Astrocyte (in vitro differentiated cells and primary cell): ENCODE data around the gene SLC39A3. TPM values are rescaled to one million over a fixed set of nuclear protein-coding genes. Genes with fewer than 3 reads are reported as not detected.

Experiments used
- DNase-seq: peaks from one replicate; pipeline ENCODE4 v3.0.0-alpha.2; 2010; ENCODE audit warnings: low read depth
- FAIRE-seq: peaks from 2 replicates; lab custom pipeline; 2011; peaks lifted over from hg19 to GRCh38; lab: Jason Lieb, UNC
- H2AFZ ChIP-seq: 2 replicates; pipeline ENCODE4 v1.6.0; 2012; ENCODE audit warnings: low read depth, low read length, inconsistent platforms
- H3K27ac ChIP-seq: 2 replicates; pipeline ENCODE4 v1.5.1; 2011; ENCODE audit warnings: low read depth, low read length, inconsistent platforms
- H3K27me3 ChIP-seq: 2 replicates; pipeline ENCODE4 v1.6.0; 2011; ENCODE audit warnings: low read length, inconsistent platforms; ENCODE audit not compliant: insufficient read depth
- H3K36me3 ChIP-seq: 2 replicates; pipeline ENCODE4 v1.5.1; 2011; ENCODE audit warnings: low read length, inconsistent platforms; ENCODE audit not compliant: insufficient read depth
- H3K4me1 ChIP-seq: 2 replicates; pipeline ENCODE4 v1.5.1; 2011; ENCODE audit warnings: low read length, inconsistent platforms; ENCODE audit not compliant: insufficient read depth
- H3K4me2 ChIP-seq: 2 replicates; pipeline ENCODE4 v1.6.0; 2012; ENCODE audit warnings: low read length, inconsistent platforms
- H3K4me3 ChIP-seq: 2 replicates; pipeline ENCODE4 v1.5.1; 2011; ENCODE audit warnings: low read depth, mild to moderate bottlenecking, low read length, inconsistent platforms; ENCODE audit not compliant: insufficient read depth
- H3K79me2 ChIP-seq: 2 replicates; pipeline ENCODE4 v1.6.0; 2012; ENCODE audit warnings: mild to moderate bottlenecking, low read length, inconsistent platforms; ENCODE audit not compliant: insufficient read depth
- H3K9ac ChIP-seq: 2 replicates; pipeline ENCODE4 v1.6.0; 2012; ENCODE audit warnings: mild to moderate bottlenecking, low read length, inconsistent platforms
- H3K9me3 ChIP-seq: 2 replicates; pipeline ENCODE4 v1.5.1; 2012; ENCODE audit warnings: low read depth, mild to moderate bottlenecking, low read length, inconsistent platforms; ENCODE audit not compliant: insufficient read depth
- H4K20me1 ChIP-seq: 2 replicates; pipeline ENCODE4 v1.6.0; 2012; ENCODE audit warnings: low read length, inconsistent platforms; ENCODE audit not compliant: insufficient read depth
- H3K27ac Mint-ChIP-seq: one replicate; pipeline ENCODE4 v1.8.0; 2021; ENCODE audit warnings: mild to moderate bottlenecking, mixed read lengths; ENCODE audit not compliant: unreplicated experiment
- H3K27me3 Mint-ChIP-seq: one replicate; pipeline ENCODE4 v1.8.0; 2021; ENCODE audit warnings: low read depth, mixed read lengths; ENCODE audit not compliant: unreplicated experiment
- H3K36me3 Mint-ChIP-seq: one replicate; pipeline ENCODE4 v1.8.0; 2021; ENCODE audit warnings: low read depth, mixed read lengths; ENCODE audit not compliant: unreplicated experiment
- H3K4me1 Mint-ChIP-seq: one replicate; pipeline ENCODE4 v1.8.0; 2021; ENCODE audit warnings: low read depth, mixed read lengths; ENCODE audit not compliant: unreplicated experiment
- H3K4me3 Mint-ChIP-seq: one replicate; pipeline ENCODE4 v1.8.0; 2021; ENCODE audit warnings: mild to moderate bottlenecking, moderate library complexity, mixed read lengths; ENCODE audit not compliant: unreplicated experiment
- H3K9me3 Mint-ChIP-seq: one replicate; pipeline ENCODE4 v1.8.0; 2021; ENCODE audit warnings: mild to moderate bottlenecking, mixed read lengths; ENCODE audit not compliant: unreplicated experiment
- CTCF ChIP-seq: IDR thresholded peaks from 2 replicates; pipeline ENCODE4 v1.5.1; 2011; ENCODE audit warnings: low read depth, mild to moderate bottlenecking, inconsistent platforms, low read length, moderate library complexity; ENCODE audit not compliant: insufficient read depth
- EZH2 ChIP-seq: IDR thresholded peaks from 2 replicates; pipeline ENCODE4 v1.6.1; 2012; ENCODE audit warnings: mild to moderate bottlenecking, low read length, inconsistent platforms; ENCODE audit not compliant: insufficient read depth
- total RNA-seq: library from RNA; stranded (reverse); gene quantifications from 2 replicates; pipeline ENCODE4 v1.2.1, GENCODE V29; 2021

The SLC39A3 gene
- total RNA-seq, 1 donor from 2014 or later: 30.0 TPM

- no peaks in the 10 kb centered on the region for H3K4me1 ChIP-seq
- Mint-ChIP-seq H3K4me1 (no peaks in the 10 kb centered on the region), H3K4me3 (no peak overlapping the region), H3K27me3 (peaks cover 33% of the 10 kb centered on the region), H3K36me3 (no peaks in the 10 kb centered on the region), H3K27ac (no peak overlapping the region), H3K9me3 (no peaks in the 10 kb centered on the region)
- H3K4me2 ChIP-seq: no peak overlapping the region
- FAIRE-seq (no peak), DNase-seq (no peak)
- no peak overlapping the region for H2AFZ ChIP-seq
- no peaks in the 10 kb centered on the region for H3K36me3 ChIP-seq
- H3K4me3 ChIP-seq: no peak overlapping the region
- no peak overlapping the region for H3K9ac ChIP-seq
- no peak for TF ChIP-seq CTCF
- TF ChIP-seq EZH2: no peak
- H3K79me2 ChIP-seq: no peaks in the 10 kb centered on the region
- H3K9me3 ChIP-seq: no peaks in the 10 kb centered on the region
- no peaks in the 10 kb centered on the region for H3K27me3 ChIP-seq
- no peak overlapping the region for H3K27ac ChIP-seq
- no peaks in the 10 kb centered on the region for H4K20me1 ChIP-seq
These were observed 7.5 kb upstream of the SLC39A3 start for GRCh38 chr19:2747349-2747748.

GRCh38 chr19:2744113-2744512 lies 4.3 kb upstream of the SLC39A3 start:
- H3K4me3 ChIP-seq: no peak overlapping the region
- TF ChIP-seq EZH2 (no peak), CTCF (no peak)

GRCh38 chr19:2743099-2743498 lies 3.3 kb upstream of the SLC39A3 start:
- no peak overlapping the region for H3K9ac ChIP-seq
- H3K9me3 ChIP-seq: no peaks in the 10 kb centered on the region
- no peaks in the 10 kb centered on the region for H3K36me3 ChIP-seq
- DNase-seq (no peak), FAIRE-seq (no peak)
- no peak overlapping the region for H3K4me3 ChIP-seq
- H3K4me3 Mint-ChIP-seq: peak overlapping the region; percentile 3
- H3K4me1 ChIP-seq: peaks cover 5% of the 10 kb centered on the region
- TF ChIP-seq EZH2 (no peak), CTCF (no peak)
- no peaks in the 10 kb centered on the region for H3K4me1 Mint-ChIP-seq
- H3K79me2 ChIP-seq: peaks cover 7% of the 10 kb centered on the region
- H3K27ac ChIP-seq: no peak overlapping the region
- no peaks in the 10 kb centered on the region for H3K9me3 Mint-ChIP-seq
- no peak overlapping the region for H3K27ac Mint-ChIP-seq
- peaks cover 3% of the 10 kb centered on the region for H3K36me3 Mint-ChIP-seq
- H4K20me1 ChIP-seq: no peaks in the 10 kb centered on the region
- no peaks in the 10 kb centered on the region for H3K27me3 ChIP-seq
- H2AFZ ChIP-seq: no peak overlapping the region
- H3K4me2 ChIP-seq: no peak overlapping the region
- H3K27me3 Mint-ChIP-seq: peaks cover 45% of the 10 kb centered on the region

More at GRCh38 chr19:2744113-2744512, 4.3 kb upstream of the SLC39A3 start:
- peaks cover 45% of the 10 kb centered on the region for H3K27me3 Mint-ChIP-seq
- no peak overlapping the region for H3K27ac ChIP-seq
- no peaks in the 10 kb centered on the region for H3K27me3 ChIP-seq
- no peak overlapping the region for H3K27ac Mint-ChIP-seq
- H3K79me2 ChIP-seq: peaks cover 5% of the 10 kb centered on the region
- no peak overlapping the region for H3K9ac ChIP-seq
- no peaks in the 10 kb centered on the region for H3K36me3 Mint-ChIP-seq
- no peak overlapping the region for H3K4me3 Mint-ChIP-seq
- FAIRE-seq (no peak), DNase-seq (no peak)
- no peaks in the 10 kb centered on the region for H3K9me3 Mint-ChIP-seq
- no peak overlapping the region for H2AFZ ChIP-seq
- no peaks in the 10 kb centered on the region for H3K4me1 Mint-ChIP-seq
- H4K20me1 ChIP-seq: no peaks in the 10 kb centered on the region
- peaks cover 3% of the 10 kb centered on the region for H3K4me1 ChIP-seq
- no peak overlapping the region for H3K4me2 ChIP-seq
- H3K36me3 ChIP-seq: no peaks in the 10 kb centered on the region
- no peaks in the 10 kb centered on the region for H3K9me3 ChIP-seq
